GM21529 (cell line): ENCODE measurements around the gene SLC8A2.
"Not testable (repeated sequence)": the region's sequence is repeated elsewhere in the genome, so short reads cannot be mapped to it uniquely, and the experiment has no call there.

Source experiments
- ATAC-seq: cut with Tn5 transposase; IDR thresholded peaks from one replicate; pipeline ENCODE4 v1.9.1; 2021; ENCODE audit not compliant: unreplicated experiment

Gene SLC8A2

GRCh38 chr19:47487551-47488515 is 16.1 kb upstream of the SLC8A2 start:
- no peak for ATAC-seq

GRCh38 chr19:47486900-47487299 is 15.2 kb upstream of the SLC8A2 start:
- ATAC-seq, result no peak

- ATAC-seq, result not testable (repeated sequence)
These were observed 14.5 kb upstream of the SLC8A2 start for GRCh38 chr19:47486220-47486619.

- no peak for ATAC-seq
These were observed 13.5 kb upstream of the SLC8A2 start for GRCh38 chr19:47485210-47485609.

- ATAC-seq, result peak; percentile 63
These were observed 12.4 kb upstream of the SLC8A2 start, which contains the start of gene KPTN for GRCh38 chr19:47483800-47484690. Gene KPTN (minus strand): TSS chr19:47484219. CDS start chr19:47484160, 59 bp downstream.

- no peak for ATAC-seq
These were observed 11.5 kb upstream of the SLC8A2 start for GRCh38 chr19:47483200-47483599.

GRCh38 chr19:47481460-47482052 is 9.9 kb upstream of the SLC8A2 start:
- ATAC-seq, result no peak

GRCh38 chr19:47480658-47481057 is 9.0 kb upstream of the SLC8A2 start:
- ATAC-seq, result no peak

- no peak for ATAC-seq
These were observed 8.2 kb upstream of the SLC8A2 start for GRCh38 chr19:47479701-47480503.

- ATAC-seq, result no peak
These were observed 4.8 kb upstream of the SLC8A2 start for GRCh38 chr19:47476438-47476972.

GRCh38 chr19:47475465-47475864 is 3.8 kb upstream of the SLC8A2 start:
- ATAC-seq, result no peak

GRCh38 chr19:47473336-47473735 is 1.6 kb upstream of the SLC8A2 start:
- no peak for ATAC-seq

GRCh38 chr19:47471381-47471732 is 336 bp downstream of the SLC8A2 start:
- ATAC-seq, result no peak

- ATAC-seq, result no peak
These were observed 1.1 kb downstream of the SLC8A2 start for GRCh38 chr19:47470447-47471195.

GRCh38 chr19:47469719-47470118 is 2.0 kb downstream of the SLC8A2 start:
- ATAC-seq, result no peak

GRCh38 chr19:47469363-47469700 is 2.4 kb downstream of the SLC8A2 start:
- ATAC-seq, result no peak

GRCh38 chr19:47467914-47468313 is 3.8 kb downstream of the SLC8A2 start:
- no peak for ATAC-seq

GRCh38 chr19:47465957-47466356 is 5.7 kb downstream of the SLC8A2 start:
- ATAC-seq, result no peak

GRCh38 chr19:47464675-47465419 is 6.8 kb downstream of the SLC8A2 start:
- ATAC-seq, result no peak
